Measurements from ENCODE around the gene GAN. TPM values are rescaled to one million over a fixed set of nuclear protein-coding genes. Genes with fewer than 3 reads are reported as not detected.
"Not testable (repeated sequence)": the region's sequence is repeated elsewhere in the genome, so short reads cannot be mapped to it uniquely, and the experiment has no call there.

Gene GAN
- total RNA-seq, 1 experiment from 2014 or later: 22.5 TPM

- Histone ChIP-seq H3K9me2 (ENCODE audit: insufficient read depth) (no peaks in the 10 kb centered on the region), H3K4me3 (replicated peaks in 1 of 2; ENCODE audit: low read depth in 1 of 2, low read length in 2 of 2) (no peak overlapping the region), H3K4me1 (ENCODE audit: control insufficient read depth in 1 of 2, insufficient read depth in 2 of 2, low read length in 2 of 2) (peaks cover 0 to 7% of the 10 kb centered on the region in 2 experiments; a peak in 1 of 4 replicates), H3K79me2 (ENCODE audit: insufficient read depth, low read length) (no peaks in the 10 kb centered on the region), H4K20me1 (ENCODE audit: insufficient read depth) (no peaks in the 10 kb centered on the region), H3K36me3 (ENCODE audit: control insufficient read depth in 1 of 2, insufficient read depth in 2 of 2, low read length in 2 of 2) (no peaks in the 10 kb centered on the region), H3K27me3 (ENCODE audit: insufficient read depth, low read length) (no peaks in the 10 kb centered on the region), H3K9ac (ENCODE audit: low read length) (no peak overlapping the region), H3K27ac (ENCODE audit: low read depth, low read length) (no peak overlapping the region), H3K4me2 (ENCODE audit: low read length) (no peak overlapping the region), H3K9me3 (ENCODE audit: control insufficient read depth in 1 of 2, insufficient read depth in 1 of 2, low read depth in 1 of 2, low read length in 2 of 2) (no peaks in the 10 kb centered on the region), H2AFZ (ENCODE audit: low read depth, low read length, poor library complexity, severe bottlenecking) (no peak overlapping the region)
- POLR2A ChIA-PET: no interaction called here
- CTCF ChIA-PET: interaction anchor here (1.2 kb wide), 1 partner anchor 15 kb away, joined by 4 read pairs; no protein-coding TSS in a partner anchor
- DNase-seq (ENCODE audit: low read depth, low spot score): no peak
- intact Hi-C loops (cut with micrococcal nuclease): no loop called here
- no peak for ATAC-seq
- RAD21 ChIA-PET (ENCODE audit: low non-redundant PET in 1 of 2, low total read pairs in 2 of 2, uncharacterized antibody in 2 of 2, unreplicated experiment in 2 of 2): no interaction called here
- no TSS peak for BruUV-seq (replicated peaks)
- TF ChIP-seq TCF7L2 (IDR thresholded peaks at IDR 0.05; ENCODE audit: borderline replicate concordance, extremely low read depth, insufficient read depth, insufficient read length) (no peak), ZBTB33 (IDR thresholded peaks at IDR 0.05; ENCODE audit: extremely low read depth, insufficient replicate concordance, low read length) (no peak), ZFX (IDR thresholded peaks at IDR 0.05) (no peak), ZNF274 (IDR thresholded peaks at IDR 0.05; ENCODE audit: low read depth, low read length) (no peak), ATF3 (IDR thresholded peaks at IDR 0.05) (no peak), CTCF (IDR thresholded peaks at IDR 0.05 in 2 of 3, conservative IDR thresholded peaks at IDR 0.05 in 1 of 3; ENCODE audit: borderline replicate concordance in 1 of 3, insufficient read depth in 1 of 3, low read depth in 2 of 3, low read length in 2 of 3) (no peak), ELF1 (IDR thresholded peaks at IDR 0.05; ENCODE audit: borderline replicate concordance, low read depth) (no peak), RAD21 (IDR thresholded peaks at IDR 0.05; ENCODE audit: low read depth) (no peak), SP1 (IDR thresholded peaks at IDR 0.05; ENCODE audit: low read depth) (no peak), CBX3 (IDR thresholded peaks at IDR 0.05; ENCODE audit: low read depth) (no peak), SIN3A (IDR thresholded peaks at IDR 0.05; ENCODE audit: low read depth) (no peak), MAX (IDR thresholded peaks at IDR 0.05) (no peak)
Measured at GRCh38 chr16:81421536-81421935, 106.8 kb downstream of the GAN start.

- H3K9ac ChIP-seq (ENCODE audit: low read length); H2AFZ ChIP-seq (ENCODE audit: low read depth, low read length, poor library complexity, severe bottlenecking); BruUV-seq (replicated peaks); H4K20me1 ChIP-seq (ENCODE audit: insufficient read depth); H3K4me3 ChIP-seq (replicated peaks in 1 of 2; ENCODE audit: low read depth in 1 of 2, low read length in 2 of 2); H3K4me1 ChIP-seq (ENCODE audit: control insufficient read depth in 1 of 2, insufficient read depth in 2 of 2, low read length in 2 of 2); POLR2A ChIA-PET; intact Hi-C loops (cut with micrococcal nuclease); H3K36me3 ChIP-seq (ENCODE audit: control insufficient read depth in 1 of 2, insufficient read depth in 2 of 2, low read length in 2 of 2); H3K4me2 ChIP-seq (ENCODE audit: low read length); CTCF ChIA-PET; DNase-seq (ENCODE audit: low read depth, low spot score); H3K9me3 ChIP-seq (ENCODE audit: control insufficient read depth in 1 of 2, insufficient read depth in 1 of 2, low read depth in 1 of 2, low read length in 2 of 2); RAD21 ChIA-PET (ENCODE audit: low non-redundant PET in 1 of 2, low total read pairs in 2 of 2, uncharacterized antibody in 2 of 2, unreplicated experiment in 2 of 2); H3K79me2 ChIP-seq (ENCODE audit: insufficient read depth, low read length); H3K27me3 ChIP-seq (ENCODE audit: insufficient read depth, low read length); H3K27ac ChIP-seq (ENCODE audit: low read depth, low read length); ATAC-seq; H3K9me2 ChIP-seq (ENCODE audit: insufficient read depth): not testable (repeated sequence)
Measured at GRCh38 chr16:81422153-81422552, 107.4 kb downstream of the GAN start.

Measured in HCT116 (cell line).